SK-N-SH treated with all-trans-retinoic acid at 6 μM for 48 hours (cell line): ENCODE results near the gene NBEA.

Experiments used
- ATAC-seq: fragments of 200-7000 bp; cut with Tn5 transposase; 3 replicates; pipeline ENCODE4 v1.9.1; 2020; ENCODE audit warnings: mild to moderate bottlenecking, moderate library complexity
- ARNTL ChIP-seq: fragments of 450-650 bp; formaldehyde crosslinking; IDR thresholded peaks from 2 replicates; pipeline ENCODE4 v1.5.0; 2020; ENCODE audit warnings: low read depth, mild to moderate bottlenecking, moderate library complexity, borderline replicate concordance
- BACH2 ChIP-seq: fragments of 250-450 bp; sonication (Bioruptor Pico); IDR thresholded peaks from 2 replicates; pipeline ENCODE4 v1.9.0; 2021; ENCODE audit warnings: mild to moderate bottlenecking, borderline replicate concordance
- CREB5 ChIP-seq: fragments of 250-450 bp; sonication (Bioruptor Pico); IDR thresholded peaks from 2 replicates; pipeline ENCODE4 v1.5.1; 2020; ENCODE audit warnings: low read depth, mild to moderate bottlenecking, moderate library complexity
- CSDC2 ChIP-seq: fragments of 250-450 bp; sonication (Bioruptor Pico); IDR thresholded peaks from 2 replicates; pipeline ENCODE4 v1.5.0; 2020; ENCODE audit warnings: mild to moderate bottlenecking, moderate library complexity
- ESRRG ChIP-seq: fragments of 250-450 bp; sonication (Bioruptor Pico); IDR thresholded peaks from 2 replicates; pipeline ENCODE4 v1.6.1; 2021; ENCODE audit warnings: mild to moderate bottlenecking
- GLIS3 ChIP-seq: fragments of 250-450 bp; sonication (Bioruptor Pico); IDR thresholded peaks from 2 replicates; pipeline ENCODE4 v1.5.0; 2020; ENCODE audit warnings: mild to moderate bottlenecking, moderate library complexity
- ISL1 ChIP-seq: fragments of 250-450 bp; sonication (Bioruptor Pico); IDR thresholded peaks from 2 replicates; pipeline ENCODE4 v2.1.2; 2022; ENCODE audit warnings: mild to moderate bottlenecking, moderate library complexity
- OSR1 ChIP-seq: fragments of 250-450 bp; sonication (Bioruptor Pico); IDR thresholded peaks from 2 replicates; pipeline ENCODE4 v1.8.0; 2022; ENCODE audit warnings: moderate library complexity, mild to moderate bottlenecking, inconsistent platforms
- PATZ1 ChIP-seq: fragments of 250-450 bp; sonication (Bioruptor Pico); IDR thresholded peaks from 2 replicates; pipeline ENCODE4 v1.8.0; 2020; ENCODE audit warnings: mild to moderate bottlenecking, moderate library complexity, borderline replicate concordance
- POU6F1 ChIP-seq: fragments of 250-450 bp; sonication (Bioruptor Pico); IDR thresholded peaks from 2 replicates; pipeline ENCODE4 v1.8.0; 2021; ENCODE audit warnings: low read depth, mild to moderate bottlenecking, moderate library complexity, borderline replicate concordance
- PPARA ChIP-seq: fragments of 250-450 bp; sonication (Bioruptor Pico); IDR thresholded peaks from 2 replicates; pipeline ENCODE4 v1.5.0; 2020; ENCODE audit warnings: mild to moderate bottlenecking, borderline replicate concordance
- RARB ChIP-seq: fragments of 250-450 bp; sonication (Bioruptor Pico); IDR thresholded peaks from 2 replicates; pipeline ENCODE4 v1.8.0; 2021; ENCODE audit warnings: mild to moderate bottlenecking, moderate library complexity
- SNAI2 ChIP-seq: fragments of 250-450 bp; sonication (Bioruptor Pico); IDR thresholded peaks from 2 replicates; pipeline ENCODE4 v1.5.0; 2020; ENCODE audit warnings: mild to moderate bottlenecking, moderate library complexity
- TOX ChIP-seq: fragments of 250-450 bp; sonication (Bioruptor Pico); IDR thresholded peaks from 2 replicates; pipeline ENCODE4 v1.8.0; 2021; ENCODE audit warnings: mild to moderate bottlenecking, moderate library complexity, borderline replicate concordance
- ZC3H10 ChIP-seq: fragments of 250-450 bp; sonication (Bioruptor Pico); IDR thresholded peaks from 2 replicates; pipeline ENCODE4 v1.5.1; 2021; ENCODE audit warnings: mild to moderate bottlenecking, moderate library complexity
- ZFP3 ChIP-seq: fragments of 250-450 bp; sonication (Bioruptor Pico); IDR thresholded peaks from 2 replicates; pipeline ENCODE4 v1.5.0; 2020; ENCODE audit warnings: mild to moderate bottlenecking, moderate library complexity
- ZFP30 ChIP-seq: fragments of 450-650 bp; formaldehyde crosslinking; IDR thresholded peaks from 2 replicates; pipeline ENCODE4 v1.5.0; 2022; ENCODE audit warnings: mild to moderate bottlenecking, moderate library complexity
- ZNF565 ChIP-seq: fragments of 450-650 bp; formaldehyde crosslinking; conservative IDR thresholded peaks from 2 replicates; pipeline ENCODE4 v1.5.0; 2020; ENCODE audit warnings: low read depth, mild to moderate bottlenecking, moderate library complexity
- ZNF70 ChIP-seq: fragments of 450-650 bp; formaldehyde crosslinking; IDR thresholded peaks from 2 replicates; pipeline ENCODE4 v1.5.0; 2020; ENCODE audit warnings: mild to moderate bottlenecking, moderate library complexity
- ZNF8 ChIP-seq: fragments of 450-650 bp; formaldehyde crosslinking; IDR thresholded peaks from 2 replicates; pipeline ENCODE4 v1.5.0; 2020; ENCODE audit warnings: mild to moderate bottlenecking, moderate library complexity
- TF ChIP-seq, protein P1 (sequence below): fragments of 250-450 bp; sonication (Bioruptor Pico); IDR thresholded peaks from 2 replicates; pipeline ENCODE4 v1.5.1; 2021; ENCODE audit warnings: mild to moderate bottlenecking, moderate library complexity
- TF ChIP-seq, protein P2 (sequence below): fragments of 250-450 bp; sonication (Bioruptor Pico); IDR thresholded peaks from 2 replicates; pipeline ENCODE4 v1.5.0; 2020; ENCODE audit warnings: mild to moderate bottlenecking, moderate library complexity

NBEA gene

DNA sequence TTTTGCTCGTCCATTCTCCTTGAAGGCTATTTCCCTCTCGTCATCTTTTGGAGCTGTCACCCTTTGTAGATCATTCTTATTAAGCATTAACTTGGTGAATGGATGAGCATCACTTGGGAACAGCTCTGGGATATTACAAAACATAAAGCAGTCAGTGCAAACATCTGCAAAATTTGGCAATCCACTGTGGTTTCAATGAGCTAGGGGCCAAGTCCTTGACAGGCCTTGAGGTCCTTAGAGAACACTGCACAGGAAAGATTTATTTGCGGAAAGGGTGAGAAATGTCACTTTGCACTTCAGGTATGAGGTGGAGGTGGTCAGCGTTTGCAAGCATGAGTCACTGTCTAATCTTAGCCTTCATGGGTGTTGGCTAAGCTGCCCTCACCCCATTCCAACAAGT is 774.1 kb downstream of the NBEA start:
- TF ChIP-seq ARNTL = no peak
- no peak for TF ChIP-seq ZC3H10 (CRISPR knock-in tag)
- TF ChIP-seq, protein P1, sequence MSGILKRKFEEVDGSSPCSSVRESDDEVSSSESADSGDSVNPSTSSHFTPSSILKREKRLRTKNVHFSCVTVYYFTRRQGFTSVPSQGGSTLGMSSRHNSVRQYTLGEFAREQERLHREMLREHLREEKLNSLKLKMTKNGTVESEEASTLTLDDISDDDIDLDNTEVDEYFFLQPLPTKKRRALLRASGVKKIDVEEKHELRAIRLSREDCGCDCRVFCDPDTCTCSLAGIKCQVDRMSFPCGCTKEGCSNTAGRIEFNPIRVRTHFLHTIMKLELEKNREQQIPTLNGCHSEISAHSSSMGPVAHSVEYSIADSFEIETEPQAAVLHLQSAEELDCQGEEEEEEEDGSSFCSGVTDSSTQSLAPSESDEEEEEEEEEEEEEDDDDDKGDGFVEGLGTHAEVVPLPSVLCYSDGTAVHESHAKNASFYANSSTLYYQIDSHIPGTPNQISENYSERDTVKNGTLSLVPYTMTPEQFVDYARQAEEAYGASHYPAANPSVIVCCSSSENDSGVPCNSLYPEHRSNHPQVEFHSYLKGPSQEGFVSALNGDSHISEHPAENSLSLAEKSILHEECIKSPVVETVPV = no peak
- TF ChIP-seq TOX (CRISPR knock-in tag) = no peak
- TF ChIP-seq OSR1 (CRISPR knock-in tag) = no peak
- ATAC-seq = no peak

DNA sequence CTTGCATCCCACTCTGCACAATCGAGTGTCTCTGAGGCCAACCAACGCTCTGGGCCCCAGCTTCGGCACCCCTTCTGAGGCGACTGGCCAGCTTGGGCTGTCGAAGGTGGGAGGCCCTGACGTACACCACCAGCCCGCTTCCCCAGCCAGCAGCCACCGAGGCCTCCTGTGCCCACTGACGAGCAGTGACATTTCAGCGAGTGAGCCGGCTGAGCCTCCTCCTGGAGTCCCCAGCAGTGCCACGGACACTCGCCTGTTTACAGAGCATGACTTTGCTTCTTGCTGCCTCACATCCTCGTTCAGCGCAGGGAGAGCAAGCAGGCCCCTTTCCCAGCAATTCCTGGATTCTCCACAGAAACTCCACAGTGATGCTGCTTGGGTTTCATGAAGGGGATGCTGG is 774.7 kb downstream of the NBEA start:
- TF ChIP-seq ZFP30 (CRISPR knock-in tag) (no peak), ZFP3 (CRISPR knock-in tag) (no peak), ZNF565 (CRISPR knock-in tag) (no peak), GLIS3 (no peak), ISL1 (CRISPR knock-in tag) (no peak), ESRRG (CRISPR knock-in tag) (no peak), PATZ1 (CRISPR knock-in tag) (no peak), ZC3H10 (CRISPR knock-in tag) (no peak), ZNF70 (CRISPR knock-in tag) (no peak), CSDC2 (CRISPR knock-in tag) (no peak), RARB (no peak), SNAI2 (no peak), BACH2 (no peak), ARNTL (no peak), ZNF8 (CRISPR knock-in tag) (no peak), TOX (CRISPR knock-in tag) (no peak), PPARA (CRISPR knock-in tag) (no peak), CREB5 (CRISPR knock-in tag) (no peak)
- TF ChIP-seq, protein P1 = no peak
- TF ChIP-seq, protein P2, sequence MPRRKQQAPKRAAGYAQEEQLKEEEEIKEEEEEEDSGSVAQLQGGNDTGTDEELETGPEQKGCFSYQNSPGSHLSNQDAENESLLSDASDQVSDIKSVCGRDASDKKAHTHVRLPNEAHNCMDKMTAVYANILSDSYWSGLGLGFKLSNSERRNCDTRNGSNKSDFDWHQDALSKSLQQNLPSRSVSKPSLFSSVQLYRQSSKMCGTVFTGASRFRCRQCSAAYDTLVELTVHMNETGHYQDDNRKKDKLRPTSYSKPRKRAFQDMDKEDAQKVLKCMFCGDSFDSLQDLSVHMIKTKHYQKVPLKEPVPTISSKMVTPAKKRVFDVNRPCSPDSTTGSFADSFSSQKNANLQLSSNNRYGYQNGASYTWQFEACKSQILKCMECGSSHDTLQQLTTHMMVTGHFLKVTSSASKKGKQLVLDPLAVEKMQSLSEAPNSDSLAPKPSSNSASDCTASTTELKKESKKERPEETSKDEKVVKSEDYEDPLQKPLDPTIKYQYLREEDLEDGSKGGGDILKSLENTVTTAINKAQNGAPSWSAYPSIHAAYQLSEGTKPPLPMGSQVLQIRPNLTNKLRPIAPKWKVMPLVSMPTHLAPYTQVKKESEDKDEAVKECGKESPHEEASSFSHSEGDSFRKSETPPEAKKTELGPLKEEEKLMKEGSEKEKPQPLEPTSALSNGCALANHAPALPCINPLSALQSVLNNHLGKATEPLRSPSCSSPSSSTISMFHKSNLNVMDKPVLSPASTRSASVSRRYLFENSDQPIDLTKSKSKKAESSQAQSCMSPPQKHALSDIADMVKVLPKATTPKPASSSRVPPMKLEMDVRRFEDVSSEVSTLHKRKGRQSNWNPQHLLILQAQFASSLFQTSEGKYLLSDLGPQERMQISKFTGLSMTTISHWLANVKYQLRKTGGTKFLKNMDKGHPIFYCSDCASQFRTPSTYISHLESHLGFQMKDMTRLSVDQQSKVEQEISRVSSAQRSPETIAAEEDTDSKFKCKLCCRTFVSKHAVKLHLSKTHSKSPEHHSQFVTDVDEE (CRISPR knock-in tag) = no peak

GRCh38 chr13:35718084-35718483 is 776.0 kb downstream of the NBEA start:
- TF ChIP-seq ISL1 (CRISPR knock-in tag) (no peak), CSDC2 (CRISPR knock-in tag) (no peak), ARNTL (no peak), POU6F1 (no peak), BACH2 (no peak), PATZ1 (CRISPR knock-in tag) (no peak)
- ATAC-seq = no peak

More for the DNA sequence above, 774.7 kb downstream of the NBEA start:
- ATAC-seq = no peak
